Transverse colon (tissue), 4 donors: ENCODE measurements around the gene ITGB2. TPM values are rescaled to one million over a fixed set of nuclear protein-coding genes. Genes with fewer than 3 reads are reported as not detected.

Source experiments
- DNase-seq: peaks from one replicate; pipeline ENCODE4 v3.0.0-alpha.2; 2019
- H3K27ac ChIP-seq, 4 donors: fragments of 200-600 bp; sonication (generic); 2 replicates each; pipeline ENCODE4 v1.5.1; 2016 to 2018; ENCODE audit warnings: inconsistent platforms in 4 of 4
- H3K27me3 ChIP-seq: fragments of 200-600 bp; sonication (generic); 2 replicates; pipeline ENCODE4 v1.5.1; 2017; ENCODE audit warnings: inconsistent platforms
- H3K36me3 ChIP-seq, 4 donors: fragments of 200-600 bp; sonication (generic); 2 replicates each; pipeline ENCODE4 v1.5.1; 2017 to 2019; ENCODE audit warnings: inconsistent platforms in 4 of 4
- H3K4me1 ChIP-seq, 4 donors: fragments of 200-600 bp; sonication (generic); 2 replicates each; pipeline ENCODE4 v1.5.1; 2017 to 2020; ENCODE audit warnings: inconsistent platforms in 4 of 4
- H3K4me3 ChIP-seq, 4 donors: fragments of 200-600 bp; sonication (generic); 1 replicate in 1 of 4; 2 replicates in 3 of 4; pipeline versions ENCODE4 v1.5.1 to v1.6.1; 2017 to 2019; ENCODE audit warnings: inconsistent platforms in 4 of 4
- H3K9me3 ChIP-seq, 2 donors: fragments of 200-600 bp; sonication (generic); 2 replicates each; pipeline ENCODE4 v1.5.1; 2017 to 2019; ENCODE audit warnings: inconsistent platforms in 2 of 2
- CTCF ChIP-seq, 5 experiments: fragments of 200-600 bp in 3 of 5; fragments of 450-650 bp in 2 of 5; sonication (generic) in 3 of 5; IDR thresholded peaks; 1 replicate in 2 of 5; 2 replicates in 3 of 5; pipeline ENCODE4 v1.5.1; 2016 to 2017; ENCODE audit warnings: antibody characterized with exemption in 5 of 5, inconsistent platforms in 3 of 5, mild to moderate bottlenecking in 2 of 5, moderate library complexity in 1 of 5
- EP300 ChIP-seq: sonication (generic); formaldehyde crosslinking; IDR thresholded peaks from one replicate; pipeline ENCODE4 v1.6.1; 2017; ENCODE audit warnings: antibody characterized with exemption, low read depth
- POLR2A ChIP-seq: fragments of 450-650 bp; IDR thresholded peaks from one replicate; pipeline ENCODE4 v1.6.1; 2016; ENCODE audit warnings: antibody characterized with exemption, mild to moderate bottlenecking, moderate library complexity
- POLR2AphosphoS5 ChIP-seq, 3 donors: sonication (generic); formaldehyde crosslinking; IDR thresholded peaks; one replicate each; pipeline ENCODE4 v1.6.1; 2016; ENCODE audit warnings: antibody characterized with exemption in 3 of 3
- WGBS, 2 donors: methylation state at CpG; one replicate each; pipeline ENCODE4 v1.1.5; 2018; ENCODE audit warnings: low coverage in 1 of 2; 5-methylcytosine and 5-hydroxymethylcytosine counted together
- in situ Hi-C, 4 donors: fragments of 200-750 bp; cut with MboI; loops; one replicate each; pipeline versions ENCODE4 v1.15.0 to v1.15.1; 2017; ENCODE audit warnings: low sequenced_read_pairs in 3 of 4, low pct_ligation_motif_present in 1 of 4, low pct_unique_long_range_greater_than_20kb in 1 of 4
- intact Hi-C: fragments of 100-400 bp; cut with DNase I; formaldehyde crosslinking; loops from one replicate; pipeline ENCODE4 v1.15.1; 2023; ENCODE audit warnings: low total_unique reads
- total RNA-seq, 4 donors: library from RNA; depleted of rRNA; stranded (reverse); fragments of >200 nt; gene quantifications; one replicate each; pipeline ENCODE4 v1.1.0, GENCODE V29; 2016

ITGB2 gene
- total RNA-seq, 4 donors from 2014 or later = 14.2 to 32.4 (median 24.9) TPM

DNA sequence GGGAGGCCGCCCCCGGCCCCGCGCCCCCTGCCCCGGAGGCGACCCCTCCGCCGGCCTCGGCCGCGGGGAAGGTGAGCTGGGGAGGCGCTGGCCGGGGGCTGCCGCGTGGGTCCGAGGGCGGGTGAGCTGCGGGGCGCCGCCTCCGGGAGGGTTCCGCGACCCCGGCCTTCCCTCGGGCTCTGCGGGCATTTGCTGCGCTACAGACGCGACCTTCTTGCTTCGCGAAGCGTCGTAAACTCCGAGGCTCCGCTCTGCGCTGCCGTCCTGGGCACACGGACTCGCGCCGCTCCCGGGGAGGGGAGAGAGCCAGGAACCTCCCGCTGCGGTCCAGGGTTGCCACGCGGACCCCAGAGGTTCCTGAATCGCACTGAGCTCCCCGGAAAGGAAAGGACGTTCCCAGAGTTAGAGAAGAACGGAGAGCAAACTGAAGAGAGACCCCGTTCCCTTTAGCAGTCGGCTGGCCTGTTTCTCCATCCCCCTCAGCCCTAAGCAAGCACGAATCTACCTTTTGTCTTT lies 19.5 kb upstream of the ITGB2 start:
- Histone ChIP-seq H3K27ac (peak overlapping the region; percentile 77 to 85 (median 80)), H3K4me3 (peak overlapping the region; percentile 87 to 100 (median 99)), H3K9me3 (no peaks in the 10 kb centered on the region), H3K27me3 (no peaks in the 10 kb centered on the region), H3K4me1 (peaks cover 14 to 33% (median 22%) of the 10 kb centered on the region in 4 donors), H3K36me3 (no peaks in the 10 kb centered on the region)
- TF ChIP-seq POLR2A (no peak), CTCF (IDR thresholded peaks at IDR 0.05) (no peak), EP300 (no peak)
- intact Hi-C loops (no loop called here), in situ Hi-C loops (loop anchor here in 2 of 4 donors (5.0 to 25.0 kb wide), 2 partner anchors 128 to 197 kb away; partner anchors contain the start of genes SUMO3 (in 1 of the 2) and UBE2G2 (in 1 of the 2))
- no peak for DNase-seq
- 0% methylated on average over 2 to 34 of the region's 53 CpGs for WGBS, 2 donors

DNA sequence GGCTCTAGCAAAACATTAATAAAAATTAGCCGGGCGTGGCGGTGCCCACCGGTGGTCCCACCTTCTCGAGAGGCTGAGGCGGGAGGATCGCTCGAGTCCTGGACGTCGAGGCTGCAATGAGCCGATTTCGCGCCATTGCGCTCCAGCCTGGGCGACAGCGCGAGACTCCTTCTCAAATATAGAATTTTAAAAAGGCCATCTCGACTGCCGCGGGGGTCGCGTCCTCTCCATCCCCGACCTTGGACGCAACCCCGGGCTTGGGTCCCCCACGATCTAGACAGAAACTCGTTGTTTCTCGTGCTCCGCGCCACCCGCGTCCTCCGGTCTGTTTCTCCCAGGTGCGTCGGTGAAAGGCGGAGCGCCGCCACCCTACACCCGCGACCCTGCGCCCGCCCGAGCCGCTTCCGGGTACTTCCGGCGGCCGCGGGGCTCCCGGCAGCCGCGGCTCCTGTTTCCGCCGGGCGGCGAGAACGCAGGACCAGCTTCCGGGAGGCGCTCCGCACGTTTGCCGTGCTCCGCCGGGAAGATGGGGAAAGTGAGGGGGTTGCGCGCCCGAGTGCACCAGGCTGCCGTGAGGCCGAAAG lies 18.9 kb upstream of the ITGB2 start, which contains the start of gene SLX9:
Gene SLX9, plus strand, starts transcription at position 498 of the 584 bp plus-strand sequence. Its CDS starts 29 bp downstream, at position 527.
- in situ Hi-C loops = loop anchor here in 2 of 4 donors (5.0 to 25.0 kb wide), 3 partner anchors 55 to 198 kb away; partner anchors contain the start of genes SUMO3 (in 1 of the 2) and UBE2G2 (in 1 of the 2)

DNA sequence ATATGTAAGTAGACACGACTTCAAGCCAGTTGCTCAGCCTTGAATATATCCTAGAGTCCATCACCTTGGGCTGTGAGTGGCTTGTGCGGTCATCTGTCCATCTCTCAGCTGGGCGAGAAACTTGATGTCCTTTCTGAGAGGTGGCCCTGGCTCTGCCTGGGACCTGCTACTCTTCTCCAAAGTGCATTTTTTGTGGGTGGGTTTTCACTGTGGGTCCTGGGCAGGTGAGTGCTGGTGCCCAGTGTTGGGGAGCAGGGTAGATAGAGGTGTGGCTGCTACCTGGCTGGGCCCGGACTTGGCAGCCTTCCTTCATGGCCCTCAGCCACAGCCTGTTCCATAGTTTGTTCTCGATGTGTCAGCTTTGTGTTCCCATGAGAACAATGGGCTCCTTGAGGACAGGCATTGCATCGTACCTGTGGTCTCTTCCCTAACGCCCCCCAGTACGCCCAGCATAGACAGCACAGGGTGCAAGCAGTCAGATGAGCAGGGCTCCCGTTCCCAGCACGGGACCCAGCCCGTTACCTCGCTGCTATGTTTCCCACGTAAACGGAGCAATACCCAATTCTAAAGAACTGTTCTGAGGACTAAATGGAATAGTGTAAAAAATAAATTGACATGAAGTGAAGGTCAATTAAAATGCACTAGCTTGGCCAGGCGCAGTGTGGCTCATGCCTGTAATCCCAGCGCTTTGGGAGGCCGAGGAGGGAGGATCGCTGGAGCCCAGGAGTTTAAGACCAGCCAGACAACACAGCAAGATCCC lies 18.3 kb upstream of the ITGB2 start:
- Histone ChIP-seq H3K36me3 (no peaks in the 10 kb centered on the region), H3K9me3 (no peaks in the 10 kb centered on the region), H3K4me1 (peaks cover 14 to 33% (median 22%) of the 10 kb centered on the region in 4 donors), H3K27me3 (peaks cover 7% of the 10 kb centered on the region), H3K4me3 (peak overlapping the region; percentile 87 to 100 (median 99)), H3K27ac (peak overlapping the region in 3 of 4 donors; percentile 78 to 85 (median 83))
- TF ChIP-seq POLR2A (no peak), EP300 (no peak), CTCF (IDR thresholded peaks at IDR 0.05) (no peak), POLR2AphosphoS5 (IDR thresholded peaks at IDR 0.05) (no peak)
- no peak for DNase-seq
- in situ Hi-C loops = loop anchor here in 1 of 4 donors (10.0 to 25.0 kb wide), 2 partner anchors 54 to 127 kb away; partner anchors contain the start of genes SUMO3 and UBE2G2
- intact Hi-C loops = no loop called here
- WGBS, 2 donors = 60 to 81% methylated on average over 4 to 18 of the region's 18 CpGs

More for the DNA sequence above, 18.9 kb upstream of the ITGB2 start, which contains the start of gene SLX9:
- TF ChIP-seq CTCF (IDR thresholded peaks at IDR 0.05) (no peak), POLR2A (peak; percentile 62), POLR2AphosphoS5 (IDR thresholded peaks at IDR 0.05) (peak; percentile 41 to 74 (median 69))
- DNase-seq = peak; percentile 83
- intact Hi-C loops = no loop called here
- 0 to 2% methylated on average over 14 to 56 of the region's 69 CpGs for WGBS, 2 donors
- no peaks in the 10 kb centered on the region for H3K36me3 ChIP-seq
- H3K27me3 ChIP-seq = peaks cover under 1% of the 10 kb centered on the region
- no peaks in the 10 kb centered on the region for H3K9me3 ChIP-seq
- H3K27ac ChIP-seq = peak within 1 kb of the TSS; percentile 77 to 85 (median 80)
- peak within 1 kb of the TSS; percentile 87 to 100 (median 99) for H3K4me3 ChIP-seq
- peaks cover 14 to 33% (median 22%) of the 10 kb centered on the region in 4 donors for H3K4me1 ChIP-seq

- Histone ChIP-seq H3K4me3 (no peak overlapping the region), H3K9me3 (no peaks in the 10 kb centered on the region), H3K27ac (no peak overlapping the region), H3K36me3 (no peaks in the 10 kb centered on the region), H3K27me3 (peaks cover 41% of the 10 kb centered on the region), H3K4me1 (peaks cover 10 to 33% (median 29%) of the 10 kb centered on the region in 4 donors)
- 83 to 89% methylated on average over 6 to 10 of the region's 10 CpGs for WGBS, 2 donors
- no peak for TF ChIP-seq EP300
- TF ChIP-seq CTCF (IDR thresholded peaks at IDR 0.05) = no peak
- TF ChIP-seq POLR2AphosphoS5 (IDR thresholded peaks at IDR 0.05) = no peak
- no peak for TF ChIP-seq POLR2A
- intact Hi-C loops (no loop called here), in situ Hi-C loops (loop anchor here in 1 of 4 donors (10.0 to 25.0 kb wide), 2 partner anchors 51 to 123 kb away; partner anchors contain the start of genes SUMO3 and UBE2G2)
- DNase-seq = no peak
These were observed 14.8 kb upstream of the ITGB2 start for GRCh38 chr21:44935533-44935927.
